HCT116 (cell line): Measurements from ENCODE around the gene COX6B2. TPM values are rescaled to one million over a fixed set of nuclear protein-coding genes. Genes with fewer than 3 reads are reported as not detected.

Experiments
- ATAC-seq: fragments of 200-7000 bp; cut with Tn5 transposase; 2 replicates; pipeline ENCODE4 v1.9.1; 2020; ENCODE audit warnings: mild to moderate bottlenecking, moderate library complexity
- BruUV-seq: library from RNA; stranded (reverse); fragments of 400-500 nt; replicated peaks from 2 replicates; lab custom pipeline; 2021; lab: Mats Ljungman, UMichigan
- CTCF ChIA-PET: fragments of 300-600 bp; sonication (Branson Sonifier 250); formaldehyde crosslinking; loops from one replicate; lab custom pipeline; 2021; ENCODE audit warnings: antibody characterized with exemption; lab: Charles Lee
- POLR2A ChIA-PET: fragments of 300-600, 350-600 bp; sonication (Branson Sonifier 250); formaldehyde crosslinking; loops from one replicate; lab custom pipeline; 2021; ENCODE audit warnings: antibody characterized with exemption; lab: Charles Lee
- RAD21 ChIA-PET, 2 experiments: fragments of 300-600 bp; sonication (Branson Sonifier 250); formaldehyde crosslinking; loops; one replicate each; lab custom pipeline; 2023; ENCODE audit warnings: low total read pairs in 2 of 2; ENCODE audit not compliant: uncharacterized antibody in 2 of 2, unreplicated experiment in 2 of 2, low non-redundant PET in 1 of 2; lab: Charles Lee
- DNase-seq: peaks from one replicate; pipeline ENCODE4 v3.0.0-alpha.2; 2010; ENCODE audit warnings: low read depth, low spot score
- H2AFZ ChIP-seq: fragments of 200-600 bp; shearing (Covaris generic), sonication (generic); 2 replicates; pipeline ENCODE4 v1.6.1; 2017; ENCODE audit warnings: low read depth, mixed run types, mixed read lengths, antibody characterized with exemption, low read length; ENCODE audit not compliant: poor library complexity, severe bottlenecking
- H3K27ac ChIP-seq: 2 replicates; pipeline ENCODE4 v1.5.1; 2012; ENCODE audit warnings: low read depth, low read length
- H3K27me3 ChIP-seq: fragments of 200-600 bp; sonication (generic); 2 replicates; pipeline ENCODE4 v1.6.1; 2016; ENCODE audit warnings: mixed run types, low read length, mixed read lengths; ENCODE audit not compliant: insufficient read depth
- H3K36me3 ChIP-seq, 2 experiments: fragments of 200-500 bp in 1 of 2; fragments of 200-600 bp in 1 of 2; sonication (Bioruptor generic) in 1 of 2; sonication (generic) in 1 of 2; 2 replicates each; pipeline versions ENCODE4 v1.5.1 to v1.6.1; 2014 to 2016; ENCODE audit warnings: low read length in 2 of 2, inconsistent platforms in 1 of 2, mixed read lengths in 1 of 2, mixed run types in 1 of 2; ENCODE audit not compliant: insufficient read depth in 2 of 2, control insufficient read depth in 1 of 2
- H3K4me1 ChIP-seq, 2 experiments: fragments of 200-600 bp in 1 of 2; sonication (generic) in 1 of 2; 2 replicates each; pipeline versions ENCODE4 v1.5.1 to v1.6.1; 2012 to 2017; ENCODE audit warnings: low read length in 2 of 2, inconsistent platforms in 1 of 2, mild to moderate bottlenecking in 1 of 2, mixed read lengths in 1 of 2, mixed run types in 1 of 2, moderate library complexity in 1 of 2; ENCODE audit not compliant: insufficient read depth in 2 of 2, control insufficient read depth in 1 of 2
- H3K4me2 ChIP-seq: fragments of 200-600 bp; sonication (generic); 2 replicates; pipeline ENCODE4 v1.6.1; 2017; ENCODE audit warnings: mixed run types, low read length, mixed read lengths
- H3K4me3 ChIP-seq, 2 experiments: fragments of 200-600 bp in 1 of 2; sonication (generic) in 1 of 2; replicated peaks in 1 of 2; 2 replicates each; pipeline ENCODE4 v1.5.1; 2011 to 2016; ENCODE audit warnings: low read length in 2 of 2, control low read depth in 1 of 2, low read depth in 1 of 2, mild to moderate bottlenecking in 1 of 2, mixed read lengths in 1 of 2, mixed run types in 1 of 2
- H3K79me2 ChIP-seq: fragments of 200-600 bp; sonication (generic); 2 replicates; pipeline ENCODE4 v1.6.1; 2017; ENCODE audit warnings: mild to moderate bottlenecking, mixed run types, low read length, moderate library complexity, mixed read lengths; ENCODE audit not compliant: insufficient read depth
- H3K9ac ChIP-seq: fragments of 200-600 bp; sonication (generic); 2 replicates; pipeline ENCODE4 v1.6.1; 2016; ENCODE audit warnings: low read length, mixed read lengths
- H3K9me2 ChIP-seq: fragments of 200-600 bp; sonication (generic), shearing (Covaris generic); 2 replicates; pipeline ENCODE4 v1.6.1; 2017; ENCODE audit warnings: mixed run types, mild to moderate bottlenecking, moderate library complexity; ENCODE audit not compliant: insufficient read depth
- H3K9me3 ChIP-seq, 2 experiments: fragments of 200-500 bp in 1 of 2; fragments of 200-600 bp in 1 of 2; sonication (Bioruptor generic) in 1 of 2; sonication (generic) in 1 of 2; 2 replicates each; pipeline ENCODE4 v1.6.1; 2014 to 2017; ENCODE audit warnings: low read length in 2 of 2, mixed read lengths in 2 of 2, inconsistent platforms in 1 of 2, low read depth in 1 of 2, mild to moderate bottlenecking in 1 of 2, mixed run types in 1 of 2, moderate library complexity in 1 of 2; ENCODE audit not compliant: control insufficient read depth in 1 of 2, insufficient read depth in 1 of 2
- H4K20me1 ChIP-seq: fragments of 200-600 bp; sonication (generic), shearing (Covaris generic); 2 replicates; pipeline ENCODE4 v1.6.1; 2017; ENCODE audit warnings: mixed run types, mild to moderate bottlenecking, moderate library complexity; ENCODE audit not compliant: insufficient read depth
- ATF3 ChIP-seq: IDR thresholded peaks from 2 replicates; pipeline ENCODE4 v1.6.1; 2012
- CTCF ChIP-seq, 3 experiments: fragments of 200-600 bp in 1 of 3; sonication (generic) in 1 of 3; IDR thresholded peaks in 2 of 3; conservative IDR thresholded peaks in 1 of 3; 2 replicates each; pipeline ENCODE4 v1.5.1; 2012 to 2017; ENCODE audit warnings: low read depth in 2 of 3, low read length in 2 of 3, antibody characterized with exemption in 1 of 3, borderline replicate concordance in 1 of 3, control low read depth in 1 of 3, mild to moderate bottlenecking in 1 of 3, mixed read lengths in 1 of 3, mixed run types in 1 of 3, moderate library complexity in 1 of 3; ENCODE audit not compliant: insufficient read depth in 1 of 3
- EZH2 ChIP-seq: fragments of 200-600 bp; sonication (generic); IDR thresholded peaks from 2 replicates; pipeline ENCODE4 v1.6.1; 2017; ENCODE audit warnings: antibody characterized with exemption, mixed run types
- JUND ChIP-seq: IDR thresholded peaks from 2 replicates; pipeline ENCODE4 v1.6.1; 2012
- ZNF274 ChIP-seq: fragments of 200-500 bp; sonication (Bioruptor generic); IDR thresholded peaks from 2 replicates; pipeline ENCODE4 v1.6.1; 2014; ENCODE audit warnings: mild to moderate bottlenecking, low read depth, low read length, inconsistent platforms
- intact Hi-C: fragments of 100-400 bp; cut with micrococcal nuclease; formaldehyde crosslinking; loops from 2 replicates; pipeline ENCODE4 v1.10.0; 2022
- total RNA-seq: library from RNA; stranded (reverse); gene quantifications from one replicate; pipeline ENCODE4 v1.2.1, GENCODE V29; 2021; ENCODE audit not compliant: unreplicated experiment

COX6B2 gene
- total RNA-seq, 1 experiment from 2014 or later = 2.4 TPM

GRCh38 chr19:55315956-55316525 is 38.5 kb downstream of the COX6B2 start (continued):
- TF ChIP-seq CTCF (IDR thresholded peaks at IDR 0.05 in 2 of 3, conservative IDR thresholded peaks at IDR 0.05 in 1 of 3; ENCODE audit: borderline replicate concordance in 1 of 3, insufficient read depth in 1 of 3, low read depth in 2 of 3, low read length in 2 of 3) (no peak), EZH2 (no peak), ZNF274 (no peak), JUND (no peak)

DNA sequence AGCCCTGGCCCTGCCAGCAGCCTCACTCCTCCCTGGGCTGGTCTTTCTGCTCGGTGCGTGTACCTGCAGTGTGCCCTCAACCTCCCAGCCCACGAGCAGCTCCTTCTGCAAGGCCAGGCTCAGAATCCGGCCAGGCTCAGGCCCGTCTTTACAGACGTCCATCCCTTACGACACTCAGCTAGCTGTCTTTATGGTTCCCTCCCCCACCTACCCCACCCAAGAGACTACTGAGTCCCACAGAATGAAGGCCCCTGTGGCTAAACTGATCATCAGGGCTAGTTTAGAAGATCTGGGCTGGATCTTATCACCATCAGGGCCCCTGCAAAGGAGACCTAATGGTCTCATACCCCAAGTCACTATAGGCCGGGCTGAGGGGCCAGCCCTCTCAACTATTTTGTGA is 40.1 kb downstream of the COX6B2 start:
- H3K4me1 ChIP-seq = no peaks in the 10 kb centered on the region
- no peaks in the 10 kb centered on the region for H3K9me2 ChIP-seq
- BruUV-seq = TSS peak; percentile 22
- no peaks in the 10 kb centered on the region for H3K27me3 ChIP-seq
- CTCF ChIA-PET = no interaction called here
- RAD21 ChIA-PET = no interaction called here
- ATAC-seq = no peak
- no peaks in the 10 kb centered on the region for H4K20me1 ChIP-seq
- TF ChIP-seq ATF3 = no peak
- POLR2A ChIA-PET = interaction anchor here (0.7 kb wide), 1 partner anchor 54 kb away, joined by 3 read pairs; no protein-coding TSS in a partner anchor
- no peak overlapping the region for H3K9ac ChIP-seq
- H3K79me2 ChIP-seq = no peaks in the 10 kb centered on the region
- intact Hi-C loops = no loop called here
- DNase-seq = no peak
- no peak overlapping the region for H3K4me3 ChIP-seq
- no peak overlapping the region for H3K4me2 ChIP-seq
- H3K9me3 ChIP-seq = no peaks in the 10 kb centered on the region
- no peak overlapping the region for H2AFZ ChIP-seq
- H3K27ac ChIP-seq = no peak overlapping the region
- peaks cover 0 to 2% of the 10 kb centered on the region in 2 experiments; a peak in 2 of 4 replicates for H3K36me3 ChIP-seq
